Colonic mucosa (tissue), 4 donors: ENCODE measurements around the gene AHCTF1. TPM values are rescaled to one million over a fixed set of nuclear protein-coding genes. Genes with fewer than 3 reads are reported as not detected.
"Not testable (repeated sequence)": the region's sequence is repeated elsewhere in the genome, so short reads cannot be mapped to it uniquely, and the experiment has no call there.

ENCODE experiments used
- DNase-seq: peaks from one replicate; pipeline ENCODE4 v3.0.0-alpha.2; 2020
- H3K27ac ChIP-seq: fragments of 200-600 bp; one replicate; pipeline ENCODE4 v1.8.0; 2021
- H3K27me3 ChIP-seq: fragments of 200-600 bp; one replicate; pipeline ENCODE4 v1.8.0; 2021
- H3K36me3 ChIP-seq: fragments of 200-600 bp; one replicate; pipeline ENCODE4 v1.8.0; 2021
- H3K4me1 ChIP-seq: fragments of 200-600 bp; one replicate; pipeline ENCODE4 v1.8.0; 2021; ENCODE audit warnings: mild to moderate bottlenecking
- H3K4me3 ChIP-seq: fragments of 200-600 bp; one replicate; pipeline ENCODE4 v1.8.0; 2021
- H3K9ac ChIP-seq, 2 donors: one replicate each; pipeline ENCODE4 v1.7.0; 2013; ENCODE audit warnings: control low read depth in 2 of 2, low read depth in 2 of 2, low read length in 2 of 2
- H3K9me3 ChIP-seq: fragments of 200-600 bp; one replicate; pipeline ENCODE4 v1.8.0; 2021
- intact Hi-C: fragments of 100-400 bp; cut with DNase I; formaldehyde crosslinking; loops from one replicate; pipeline ENCODE4 v1.14.1; 2022
- total RNA-seq, 2 donors: library from RNA; stranded (reverse); fragmentation: NEBNext Ultra II Directional in 1 of 2; extraction: Animal tissue kit (Norgen Biotek cat#: 25700) in 1 of 2; gene quantifications; one replicate each; pipeline ENCODE4 v1.2.1, GENCODE V29; 2021
- TF ChIP-seq, protein P1 (sequence below): fragments of 200-600 bp; IDR thresholded peaks from one replicate; pipeline ENCODE4 v1.8.0; 2022; ENCODE audit warnings: antibody characterized with exemption, mild to moderate bottlenecking
- donor health status: healthy.
- donor health status: DM: no; HTN: no; CAD: no.
- donor health status: DM: no; HTN: no; CAD: no.

Gene AHCTF1
- total RNA-seq, 2 donors from 2014 or later = 22.8 to 24.5 TPM

DNA sequence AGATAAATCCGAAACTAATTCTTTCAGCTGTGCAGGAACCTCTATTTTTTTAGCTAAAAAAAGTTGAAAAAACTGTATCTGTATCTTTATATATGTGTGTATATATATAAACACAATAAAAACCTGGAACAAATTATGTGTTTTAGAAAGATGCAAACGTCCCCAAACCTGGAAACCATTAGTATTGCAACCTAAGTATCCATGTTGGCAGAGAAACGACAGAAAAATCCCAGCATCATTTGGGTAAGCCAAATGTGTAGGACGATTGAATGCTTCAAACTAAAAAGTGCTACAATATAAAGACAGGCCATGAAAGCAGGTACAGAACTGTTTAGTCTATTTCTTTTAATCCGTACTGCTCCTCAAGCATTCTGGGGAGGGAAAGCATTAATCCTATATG lies 87.9 kb downstream of the AHCTF1 start:
- no peak overlapping the region for H3K4me3 ChIP-seq
- H3K4me1 ChIP-seq = no peaks in the 10 kb centered on the region
- H3K9me3 ChIP-seq = no peaks in the 10 kb centered on the region
- intact Hi-C loops = no loop called here
- no peak overlapping the region for H3K27ac ChIP-seq
- H3K27me3 ChIP-seq = no peaks in the 10 kb centered on the region
- TF ChIP-seq, protein P1, sequence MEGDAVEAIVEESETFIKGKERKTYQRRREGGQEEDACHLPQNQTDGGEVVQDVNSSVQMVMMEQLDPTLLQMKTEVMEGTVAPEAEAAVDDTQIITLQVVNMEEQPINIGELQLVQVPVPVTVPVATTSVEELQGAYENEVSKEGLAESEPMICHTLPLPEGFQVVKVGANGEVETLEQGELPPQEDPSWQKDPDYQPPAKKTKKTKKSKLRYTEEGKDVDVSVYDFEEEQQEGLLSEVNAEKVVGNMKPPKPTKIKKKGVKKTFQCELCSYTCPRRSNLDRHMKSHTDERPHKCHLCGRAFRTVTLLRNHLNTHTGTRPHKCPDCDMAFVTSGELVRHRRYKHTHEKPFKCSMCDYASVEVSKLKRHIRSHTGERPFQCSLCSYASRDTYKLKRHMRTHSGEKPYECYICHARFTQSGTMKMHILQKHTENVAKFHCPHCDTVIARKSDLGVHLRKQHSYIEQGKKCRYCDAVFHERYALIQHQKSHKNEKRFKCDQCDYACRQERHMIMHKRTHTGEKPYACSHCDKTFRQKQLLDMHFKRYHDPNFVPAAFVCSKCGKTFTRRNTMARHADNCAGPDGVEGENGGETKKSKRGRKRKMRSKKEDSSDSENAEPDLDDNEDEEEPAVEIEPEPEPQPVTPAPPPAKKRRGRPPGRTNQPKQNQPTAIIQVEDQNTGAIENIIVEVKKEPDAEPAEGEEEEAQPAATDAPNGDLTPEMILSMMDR = no peak
- H3K9ac ChIP-seq = no peak overlapping the region
- no peak for DNase-seq
- peaks cover under 1% of the 10 kb centered on the region for H3K36me3 ChIP-seq

- DNase-seq, H3K27me3 ChIP-seq, H3K27ac ChIP-seq, H3K9ac ChIP-seq, intact Hi-C loops, H3K36me3 ChIP-seq, H3K4me1 ChIP-seq, H3K9me3 ChIP-seq, H3K4me3 ChIP-seq: not testable (repeated sequence)
Measured at GRCh38 chr1:246840761-246841160, 91.0 kb downstream of the AHCTF1 start.

DNA sequence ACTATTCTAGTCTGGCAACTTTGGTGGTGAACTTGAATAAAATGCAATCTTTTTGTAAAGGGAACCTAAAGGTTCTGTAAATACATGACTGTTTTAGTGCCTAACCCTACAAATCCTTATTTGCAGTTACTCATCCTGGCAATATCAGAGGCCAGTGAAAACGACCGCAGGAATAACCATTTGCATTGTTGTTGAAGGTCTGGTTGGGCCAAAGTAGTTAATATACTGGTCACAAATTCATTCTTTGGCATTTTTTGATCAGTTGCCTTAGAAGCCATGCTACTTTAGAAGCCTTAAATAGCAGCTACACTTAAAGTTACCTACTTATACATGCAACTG lies 93.7 kb downstream of the AHCTF1 start:
- no peaks in the 10 kb centered on the region for H3K9me3 ChIP-seq
- TF ChIP-seq, protein P1 = no peak
- intact Hi-C loops = no loop called here

GRCh38 chr1:246837418-246838117 lies 94.2 kb downstream of the AHCTF1 start:
- Histone ChIP-seq H3K27ac (no peak overlapping the region), H3K9me3 (no peaks in the 10 kb centered on the region), H3K4me3 (no peak overlapping the region), H3K36me3 (no peaks in the 10 kb centered on the region), H3K4me1 (no peaks in the 10 kb centered on the region), H3K27me3 (no peaks in the 10 kb centered on the region), H3K9ac (no peak overlapping the region)
- TF ChIP-seq, protein P1 = no peak
- DNase-seq = no peak
- intact Hi-C loops = no loop called here

More for the DNA sequence above, 93.7 kb downstream of the AHCTF1 start:
- no peak for DNase-seq
- no peaks in the 10 kb centered on the region for H3K4me1 ChIP-seq
- H3K4me3 ChIP-seq = no peak overlapping the region
- H3K36me3 ChIP-seq = no peaks in the 10 kb centered on the region
- H3K9ac ChIP-seq = no peak overlapping the region
- no peak overlapping the region for H3K27ac ChIP-seq
- no peaks in the 10 kb centered on the region for H3K27me3 ChIP-seq

GRCh38 chr1:246836209-246836966 lies 95.4 kb downstream of the AHCTF1 start:
- H3K4me3 ChIP-seq = no peak overlapping the region
- TF ChIP-seq, protein P1 = no peak
- intact Hi-C loops = no loop called here
- no peaks in the 10 kb centered on the region for H3K9me3 ChIP-seq
- H3K4me1 ChIP-seq = no peaks in the 10 kb centered on the region
- no peaks in the 10 kb centered on the region for H3K27me3 ChIP-seq
- DNase-seq = no peak
- no peak overlapping the region for H3K9ac ChIP-seq
- H3K36me3 ChIP-seq = no peaks in the 10 kb centered on the region
- H3K27ac ChIP-seq = no peak overlapping the region

- DNase-seq = no peak
- H3K27ac ChIP-seq = no peak overlapping the region
- no peaks in the 10 kb centered on the region for H3K27me3 ChIP-seq
- no peaks in the 10 kb centered on the region for H3K36me3 ChIP-seq
- intact Hi-C loops = no loop called here
- no peaks in the 10 kb centered on the region for H3K9me3 ChIP-seq
- H3K4me3 ChIP-seq = no peak overlapping the region
- no peaks in the 10 kb centered on the region for H3K4me1 ChIP-seq
- TF ChIP-seq, protein P1 = no peak
- H3K9ac ChIP-seq = no peak overlapping the region
Measured at GRCh38 chr1:246831543-246831942, 100.2 kb downstream of the AHCTF1 start.
